Subcutaneous abdominal adipose tissue (tissue), 5 donors: ENCODE measurements around the gene RAMACL.

Experiments used
- H3K27ac ChIP-seq: one replicate; pipeline ENCODE4 v1.7.0; 2013; ENCODE audit warnings: low read depth, mild to moderate bottlenecking, inconsistent platforms, low read length, moderate library complexity
- H3K27me3 ChIP-seq, 5 donors: one replicate each; pipeline ENCODE4 v1.7.0; 2013; ENCODE audit warnings: low read length in 5 of 5, inconsistent platforms in 1 of 5; ENCODE audit not compliant: control insufficient read depth in 5 of 5, insufficient read depth in 4 of 5
- H3K36me3 ChIP-seq, 5 donors: one replicate each; pipeline ENCODE4 v1.7.0; 2013; ENCODE audit warnings: low read length in 5 of 5; ENCODE audit not compliant: control insufficient read depth in 5 of 5, insufficient read depth in 5 of 5
- H3K4me1 ChIP-seq, 5 donors: one replicate each; pipeline ENCODE4 v1.7.0; 2013; ENCODE audit warnings: low read length in 5 of 5, mild to moderate bottlenecking in 3 of 5, moderate library complexity in 1 of 5; ENCODE audit not compliant: control insufficient read depth in 5 of 5, insufficient read depth in 5 of 5
- H3K4me3 ChIP-seq, 5 donors: one replicate each; pipeline ENCODE4 v1.7.0; 2013; ENCODE audit warnings: low read length in 5 of 5, low read depth in 1 of 5
- H3K9ac ChIP-seq, 5 donors: one replicate each; pipeline ENCODE4 v1.7.0; 2013; ENCODE audit warnings: low read length in 5 of 5, mild to moderate bottlenecking in 4 of 5, moderate library complexity in 3 of 5
- H3K9me3 ChIP-seq, 5 donors: one replicate each; pipeline ENCODE4 v1.7.0; 2013; ENCODE audit warnings: low read length in 5 of 5; ENCODE audit not compliant: control insufficient read depth in 5 of 5
- donor health status: healthy.
- donor health status: healthy.
- donor health status: healthy.
- donor health status: healthy.
- donor health status: healthy.

Gene RAMACL

GRCh38 chr6:166627033-166627874, 40.8 kb upstream of the RAMACL start, which contains the start of gene RPS6KA2:
Gene RPS6KA2 (minus strand): TSS chr6:166627251. CDS start chr6:166627019, 232 bp downstream.
- Histone ChIP-seq H3K27ac (peak within 1 kb of the TSS; percentile 69), H3K4me1 (peaks cover 6 to 43% (median 23%) of the 10 kb centered on the region in 5 donors), H3K4me3 (peak within 1 kb of the TSS; percentile 70 to 85 (median 81)), H3K9me3 (no peaks in the 10 kb centered on the region), H3K36me3 (no peaks in the 10 kb centered on the region), H3K27me3 (peaks cover 0 to 2% (median 0%) of the 10 kb centered on the region in 5 donors), H3K9ac (peak within 1 kb of the TSS in 4 of 5 donors; percentile 54 to 79 (median 76))

- peaks cover 0 to 2% (median 0%) of the 10 kb centered on the region in 5 donors for H3K27me3 ChIP-seq
- H3K4me3 ChIP-seq: peak overlapping the region; percentile 67 to 85 (median 81)
- H3K9me3 ChIP-seq: no peaks in the 10 kb centered on the region
- H3K36me3 ChIP-seq: no peaks in the 10 kb centered on the region
- peak overlapping the region; percentile 17 for H3K27ac ChIP-seq
- peak overlapping the region in 4 of 5 donors; percentile 53 to 79 (median 76) for H3K9ac ChIP-seq
- peaks cover 6 to 43% (median 23%) of the 10 kb centered on the region in 5 donors for H3K4me1 ChIP-seq
Observed at GRCh38 chr6:166626177-166627032, 39.9 kb upstream of the RAMACL start.

GRCh38 chr6:166625356-166625755, 38.9 kb upstream of the RAMACL start:
- Histone ChIP-seq H3K4me3 (peak overlapping the region in 3 of 5 donors; percentile 81 to 85 (median 82)), H3K9ac (peak overlapping the region in 1 of 5 donors; percentile 75), H3K4me1 (peaks cover 6 to 46% (median 29%) of the 10 kb centered on the region in 5 donors), H3K36me3 (no peaks in the 10 kb centered on the region), H3K9me3 (no peaks in the 10 kb centered on the region), H3K27ac (no peak overlapping the region), H3K27me3 (peaks cover 0 to 2% (median 0%) of the 10 kb centered on the region in 5 donors)

GRCh38 chr6:166624275-166624674, 37.8 kb upstream of the RAMACL start:
- Histone ChIP-seq H3K27ac (no peak overlapping the region), H3K4me1 (peaks cover 6 to 53% (median 36%) of the 10 kb centered on the region in 5 donors), H3K9ac (no peak overlapping the region), H3K9me3 (no peaks in the 10 kb centered on the region), H3K4me3 (no peak overlapping the region), H3K36me3 (no peaks in the 10 kb centered on the region), H3K27me3 (peaks cover 0 to 2% (median 0%) of the 10 kb centered on the region in 5 donors)

GRCh38 chr6:166623318-166623717, 36.8 kb upstream of the RAMACL start:
- Histone ChIP-seq H3K27ac (no peak overlapping the region), H3K9ac (no peak overlapping the region)

GRCh38 chr6:166621114-166621540, 34.6 kb upstream of the RAMACL start:
- Histone ChIP-seq H3K36me3 (peaks cover 0 to 16% (median 11%) of the 10 kb centered on the region in 5 donors), H3K27me3 (peaks cover 0 to 2% (median 0%) of the 10 kb centered on the region in 5 donors), H3K9ac (no peak overlapping the region), H3K27ac (no peak overlapping the region), H3K4me3 (no peak overlapping the region), H3K4me1 (peaks cover 1 to 43% (median 17%) of the 10 kb centered on the region in 5 donors), H3K9me3 (no peaks in the 10 kb centered on the region)

More at GRCh38 chr6:166623318-166623717, 36.8 kb upstream of the RAMACL start:
- Histone ChIP-seq H3K36me3 (peaks cover 0 to 8% (median 8%) of the 10 kb centered on the region in 5 donors), H3K4me1 (peaks cover 3 to 47% (median 28%) of the 10 kb centered on the region in 5 donors), H3K9me3 (no peaks in the 10 kb centered on the region), H3K4me3 (no peak overlapping the region), H3K27me3 (peaks cover 0 to 2% (median 0%) of the 10 kb centered on the region in 5 donors)

- Histone ChIP-seq H3K27ac (no peak overlapping the region), H3K4me1 (peaks cover 0 to 44% (median 13%) of the 10 kb centered on the region in 5 donors), H3K9ac (no peak overlapping the region), H3K4me3 (no peak overlapping the region), H3K27me3 (no peaks in the 10 kb centered on the region), H3K9me3 (no peaks in the 10 kb centered on the region), H3K36me3 (peaks cover 0 to 16% (median 11%) of the 10 kb centered on the region in 5 donors)
Observed at GRCh38 chr6:166620478-166621113, 34.1 kb upstream of the RAMACL start.

- peaks cover 0 to 44% (median 13%) of the 10 kb centered on the region in 5 donors for H3K4me1 ChIP-seq
- no peak overlapping the region for H3K4me3 ChIP-seq
- no peak overlapping the region for H3K27ac ChIP-seq
- no peak overlapping the region for H3K9ac ChIP-seq
- H3K36me3 ChIP-seq: peaks cover 0 to 16% (median 11%) of the 10 kb centered on the region in 5 donors
- H3K27me3 ChIP-seq: no peaks in the 10 kb centered on the region
- H3K9me3 ChIP-seq: no peaks in the 10 kb centered on the region
Observed at GRCh38 chr6:166619912-166620311, 33.4 kb upstream of the RAMACL start.
